Smooth muscle cell (in vitro differentiated cells): ENCODE measurements around the gene STK17A. TPM values are rescaled to one million over a fixed set of nuclear protein-coding genes. Genes with fewer than 3 reads are reported as not detected.

Experiments
- DNase-seq: peaks from one replicate; lab custom pipeline; 2025; ENCODE audit not compliant: unreplicated experiment; lab: John Stamatoyannopoulos, UW
- H2AFZ ChIP-seq: fragments of 200-600 bp; sonication (generic); 2 replicates; pipeline ENCODE4 v1.6.0; 2016; ENCODE audit warnings: antibody characterized with exemption, low read depth, mild to moderate bottlenecking
- H3F3A ChIP-seq: fragments of 200-600 bp; sonication (generic); 2 replicates; pipeline ENCODE4 v1.6.0; 2017; ENCODE audit warnings: antibody characterized with exemption, low read depth
- H3K27ac ChIP-seq: fragments of 200-600 bp; sonication (generic); 2 replicates; pipeline ENCODE4 v1.5.1; 2016; ENCODE audit warnings: low read depth, mild to moderate bottlenecking
- H3K27me3 ChIP-seq: fragments of 200-600 bp; sonication (generic); 2 replicates; pipeline ENCODE4 v1.6.1; 2016; ENCODE audit warnings: low read depth, mild to moderate bottlenecking
- H3K36me3 ChIP-seq: fragments of 200-600 bp; sonication (generic); 2 replicates; pipeline ENCODE4 v1.5.1; 2016; ENCODE audit warnings: low read depth
- H3K4me1 ChIP-seq: fragments of 200-600 bp; sonication (generic); 2 replicates; pipeline ENCODE4 v1.5.1; 2016; ENCODE audit warnings: low read depth
- H3K4me2 ChIP-seq: fragments of 200-600 bp; sonication (generic); 2 replicates; pipeline ENCODE4 v1.6.0; 2016; ENCODE audit warnings: mild to moderate bottlenecking
- H3K4me3 ChIP-seq: fragments of 200-600 bp; sonication (generic); 2 replicates; pipeline ENCODE4 v1.5.1; 2016; ENCODE audit warnings: mild to moderate bottlenecking
- H3K79me2 ChIP-seq: fragments of 200-600 bp; sonication (generic); 2 replicates; pipeline ENCODE4 v1.6.0; 2016; ENCODE audit warnings: low read depth, mild to moderate bottlenecking
- H3K9ac ChIP-seq: fragments of 200-600 bp; sonication (generic); 2 replicates; pipeline ENCODE4 v1.6.0; 2016; ENCODE audit warnings: low read depth
- H3K9me3 ChIP-seq: fragments of 200-600 bp; sonication (generic); replicated peaks from 2 replicates; pipeline ENCODE4 v1.5.1; 2016; ENCODE audit warnings: low read depth
- H4K20me1 ChIP-seq: fragments of 200-600 bp; sonication (generic); 2 replicates; pipeline ENCODE4 v1.6.0; 2016; ENCODE audit warnings: low read depth
- WGBS: methylation state at CpG from one replicate; pipeline ENCODE4 v1.1.7; 2016; ENCODE audit warnings: low lambda C conversion rate; 5-methylcytosine and 5-hydroxymethylcytosine counted together
- polyA plus RNA-seq: library from polyadenylated mRNA; unstranded; fragments of >200 nt; fragmentation: Nextera tagmentation; extraction: Ambion mirVana; gene quantifications from 2 replicates; pipeline ENCODE4 v1.2.1, GENCODE V29; 2016
- total RNA-seq: library from RNA; depleted of rRNA; stranded (reverse); fragments of >200 nt; gene quantifications from 2 replicates; pipeline ENCODE4 v1.2.3, GENCODE V29; 2014
- TF ChIP-seq, protein P1 (sequence below): fragments of 200-600 bp; sonication (generic); IDR thresholded peaks from 2 replicates; pipeline ENCODE4 v1.5.1; 2017; ENCODE audit warnings: borderline replicate concordance, mild to moderate bottlenecking, antibody characterized with exemption; ENCODE audit not compliant: insufficient read depth, poor library complexity, severe bottlenecking

Gene STK17A
- total and polyA plus RNA-seq, 2 experiments from 2014 or later: 21.0 to 28.2 TPM

DNA sequence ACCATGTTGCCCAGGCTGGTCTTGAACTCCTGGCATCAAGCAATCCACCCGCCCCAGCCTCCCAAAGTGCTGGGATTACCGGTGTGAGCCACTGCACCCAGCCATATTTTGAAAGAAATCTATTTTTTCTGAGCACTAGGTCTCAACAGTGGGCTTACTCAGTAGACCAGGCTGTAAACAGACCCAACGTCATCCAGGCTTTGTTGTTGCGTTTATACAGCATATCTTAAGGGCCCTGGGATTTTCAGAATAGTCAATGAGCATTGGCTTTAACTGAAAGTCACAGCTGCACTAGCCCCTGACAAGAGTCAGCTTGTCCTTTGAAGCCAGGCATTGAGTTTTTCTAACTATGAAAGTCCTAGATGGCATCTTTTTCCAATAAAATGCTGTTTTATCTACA, 49.8 kb downstream of the STK17A start:
- Histone ChIP-seq H4K20me1 (no peaks in the 10 kb centered on the region), H3K27ac (no peak overlapping the region), H3K9me3 (no peaks in the 10 kb centered on the region), H3K36me3 (peaks cover 8% of the 10 kb centered on the region), H3K79me2 (no peaks in the 10 kb centered on the region), H3K4me3 (no peak overlapping the region), H3K9ac (no peak overlapping the region), H3K4me1 (no peaks in the 10 kb centered on the region), H3F3A (no peaks in the 10 kb centered on the region), H3K4me2 (no peak overlapping the region), H3K27me3 (no peaks in the 10 kb centered on the region), H2AFZ (no peak overlapping the region)
- WGBS: 88% methylated on average over 4 of the region's 4 CpGs
- TF ChIP-seq, protein P1, sequence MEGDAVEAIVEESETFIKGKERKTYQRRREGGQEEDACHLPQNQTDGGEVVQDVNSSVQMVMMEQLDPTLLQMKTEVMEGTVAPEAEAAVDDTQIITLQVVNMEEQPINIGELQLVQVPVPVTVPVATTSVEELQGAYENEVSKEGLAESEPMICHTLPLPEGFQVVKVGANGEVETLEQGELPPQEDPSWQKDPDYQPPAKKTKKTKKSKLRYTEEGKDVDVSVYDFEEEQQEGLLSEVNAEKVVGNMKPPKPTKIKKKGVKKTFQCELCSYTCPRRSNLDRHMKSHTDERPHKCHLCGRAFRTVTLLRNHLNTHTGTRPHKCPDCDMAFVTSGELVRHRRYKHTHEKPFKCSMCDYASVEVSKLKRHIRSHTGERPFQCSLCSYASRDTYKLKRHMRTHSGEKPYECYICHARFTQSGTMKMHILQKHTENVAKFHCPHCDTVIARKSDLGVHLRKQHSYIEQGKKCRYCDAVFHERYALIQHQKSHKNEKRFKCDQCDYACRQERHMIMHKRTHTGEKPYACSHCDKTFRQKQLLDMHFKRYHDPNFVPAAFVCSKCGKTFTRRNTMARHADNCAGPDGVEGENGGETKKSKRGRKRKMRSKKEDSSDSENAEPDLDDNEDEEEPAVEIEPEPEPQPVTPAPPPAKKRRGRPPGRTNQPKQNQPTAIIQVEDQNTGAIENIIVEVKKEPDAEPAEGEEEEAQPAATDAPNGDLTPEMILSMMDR: no peak
- no peak for DNase-seq

DNA sequence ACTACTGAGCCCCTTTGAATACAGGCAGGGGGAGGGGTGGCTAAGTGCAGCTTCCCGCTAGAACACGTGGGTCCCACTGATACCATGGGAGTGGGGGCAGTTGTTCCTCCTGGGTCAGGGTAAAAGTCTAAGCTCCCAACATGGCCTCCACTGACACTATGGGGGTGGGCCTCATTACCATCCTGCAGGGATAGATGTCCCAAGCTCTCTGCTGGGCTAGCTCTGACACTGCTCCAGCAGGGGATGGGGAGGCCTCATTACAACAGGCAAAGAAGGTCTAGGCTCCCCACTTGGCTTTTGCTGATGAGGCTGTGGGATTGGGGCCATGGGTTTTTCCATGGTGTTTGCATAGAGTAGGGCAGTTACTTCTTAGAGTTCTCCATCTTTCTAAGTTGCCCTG, 51.5 kb downstream of the STK17A start:
- TF ChIP-seq, protein P1: no peak
- H3K9ac ChIP-seq: no peak overlapping the region
- H3K9me3 ChIP-seq: no peaks in the 10 kb centered on the region
- H4K20me1 ChIP-seq: no peaks in the 10 kb centered on the region
- H3K27me3 ChIP-seq: no peaks in the 10 kb centered on the region
- DNase-seq: no peak
- no peak overlapping the region for H2AFZ ChIP-seq
- H3K36me3 ChIP-seq: peaks cover 7% of the 10 kb centered on the region
- no peak overlapping the region for H3K27ac ChIP-seq
- no peak overlapping the region for H3K4me3 ChIP-seq
- H3K79me2 ChIP-seq: no peaks in the 10 kb centered on the region
- H3K4me1 ChIP-seq: no peaks in the 10 kb centered on the region
- no peaks in the 10 kb centered on the region for H3F3A ChIP-seq
- WGBS: 100% methylated on average over 2 of the region's 2 CpGs
- no peak overlapping the region for H3K4me2 ChIP-seq

DNA sequence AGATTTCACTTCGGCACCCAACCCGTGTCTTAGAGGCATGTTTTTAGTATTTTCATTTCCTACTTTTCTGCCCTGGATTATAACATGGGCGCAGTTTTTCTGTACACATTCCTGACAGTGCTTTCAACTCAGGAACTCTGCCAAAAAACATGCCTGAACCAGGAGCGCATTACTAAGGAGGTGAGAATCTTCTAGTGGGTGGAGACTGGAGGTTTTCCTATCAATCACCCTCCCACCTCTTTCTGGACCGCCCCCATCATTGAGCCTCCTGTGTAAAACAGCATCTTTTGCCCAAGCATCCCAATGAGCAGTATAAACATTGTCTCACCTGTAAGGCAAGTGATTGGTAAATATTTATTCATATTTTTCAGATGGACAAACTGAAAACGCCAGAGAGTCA, 53.2 kb downstream of the STK17A start:
- peak overlapping the region; percentile 5 for H3K27ac ChIP-seq
- peaks cover 14% of the 10 kb centered on the region for H3K4me1 ChIP-seq
- H3K9ac ChIP-seq: no peak overlapping the region
- 89% methylated on average over 6 of the region's 6 CpGs for WGBS
- H3K79me2 ChIP-seq: no peaks in the 10 kb centered on the region
- no peaks in the 10 kb centered on the region for H3K9me3 ChIP-seq
- no peak for DNase-seq
- H3F3A ChIP-seq: no peaks in the 10 kb centered on the region
- TF ChIP-seq, protein P1: no peak
- no peak overlapping the region for H2AFZ ChIP-seq
- H3K4me2 ChIP-seq: no peak overlapping the region
- H3K4me3 ChIP-seq: no peak overlapping the region
- peaks cover 5% of the 10 kb centered on the region for H3K36me3 ChIP-seq
- H3K27me3 ChIP-seq: no peaks in the 10 kb centered on the region
- no peaks in the 10 kb centered on the region for H4K20me1 ChIP-seq

DNA sequence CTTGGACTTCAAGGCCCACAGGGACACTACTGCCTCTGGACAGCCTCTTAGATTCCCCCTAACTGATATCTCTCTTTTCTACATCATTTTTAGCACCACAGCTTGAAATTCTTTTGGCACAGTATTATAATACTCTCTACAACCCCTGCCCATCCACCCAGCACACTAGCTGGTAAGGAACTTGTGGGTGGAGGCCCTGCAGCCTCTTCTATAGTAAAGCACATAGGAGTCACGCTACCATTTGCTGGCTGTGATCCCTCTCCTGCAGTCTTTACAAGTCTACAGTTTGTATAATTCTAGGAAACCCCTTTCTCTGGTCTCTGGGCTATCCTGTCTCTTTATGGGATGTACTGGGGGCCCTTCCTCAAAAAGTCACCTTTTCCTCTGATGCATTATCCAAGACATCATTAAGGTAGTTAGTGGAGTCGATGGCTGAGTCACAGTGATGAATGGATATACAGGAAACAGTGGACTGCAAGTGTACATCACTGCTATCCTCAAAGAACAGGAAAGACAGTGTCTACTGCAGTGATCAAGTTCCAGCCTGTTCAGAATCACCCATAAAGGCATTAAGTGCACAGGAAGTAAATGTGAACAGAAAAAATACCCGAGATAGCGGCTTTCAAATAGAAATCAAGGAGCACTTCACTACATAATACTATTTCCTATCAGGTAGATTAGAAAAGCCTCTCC, 54.4 kb downstream of the STK17A start:
- no peaks in the 10 kb centered on the region for H3K27me3 ChIP-seq
- DNase-seq: no peak
- H3K4me1 ChIP-seq: peaks cover 14% of the 10 kb centered on the region
- no peaks in the 10 kb centered on the region for H3F3A ChIP-seq
- no peaks in the 10 kb centered on the region for H3K79me2 ChIP-seq
- 75% methylated on average over 4 of the region's 4 CpGs for WGBS
- H4K20me1 ChIP-seq: no peaks in the 10 kb centered on the region
- H3K36me3 ChIP-seq: peaks cover 5% of the 10 kb centered on the region
- no peak overlapping the region for H3K9ac ChIP-seq
- H2AFZ ChIP-seq: no peak overlapping the region
- no peak overlapping the region for H3K4me2 ChIP-seq
- peak overlapping the region; percentile 25 for H3K27ac ChIP-seq
- TF ChIP-seq, protein P1: no peak
- H3K4me3 ChIP-seq: no peak overlapping the region
- no peaks in the 10 kb centered on the region for H3K9me3 ChIP-seq
